Measurements from ENCODE around the gene SPSB1.

The SPSB1 gene

GRCh38 chr1:9260059-9260766, 32.5 kb upstream of the SPSB1 start:
- no peak for DNase-seq

- DNase-seq = no peak
Measured at GRCh38 chr1:9261496-9261895, 31.2 kb upstream of the SPSB1 start.

GRCh38 chr1:9262096-9262986, 30.4 kb upstream of the SPSB1 start:
- DNase-seq = no peak

- no peak for DNase-seq
Measured at GRCh38 chr1:9263276-9263855, 29.3 kb upstream of the SPSB1 start.

- no peak for DNase-seq
Measured at GRCh38 chr1:9263984-9264872, 28.5 kb upstream of the SPSB1 start.

- no peak for DNase-seq
Measured at GRCh38 chr1:9265037-9265436, 27.7 kb upstream of the SPSB1 start.

- DNase-seq = no peak
Measured at GRCh38 chr1:9265968-9266367, 26.7 kb upstream of the SPSB1 start.

GRCh38 chr1:9267352-9267686, 25.4 kb upstream of the SPSB1 start:
- no peak for DNase-seq

- no peak for DNase-seq
Measured at GRCh38 chr1:9267827-9268581, 24.7 kb upstream of the SPSB1 start.

GRCh38 chr1:9269078-9269501, 23.6 kb upstream of the SPSB1 start:
- no peak for DNase-seq

- no peak for DNase-seq
Measured at GRCh38 chr1:9269721-9270120, 23.0 kb upstream of the SPSB1 start.

- DNase-seq = no peak
Measured at GRCh38 chr1:9270290-9270883, 22.3 kb upstream of the SPSB1 start.

- DNase-seq = no peak
Measured at GRCh38 chr1:9271283-9271682, 21.4 kb upstream of the SPSB1 start.

- no peak for DNase-seq
Measured at GRCh38 chr1:9271861-9272595, 20.7 kb upstream of the SPSB1 start.

GRCh38 chr1:9273177-9273576, 19.5 kb upstream of the SPSB1 start:
- DNase-seq = no peak

- no peak for DNase-seq
Measured at GRCh38 chr1:9275161-9275560, 17.5 kb upstream of the SPSB1 start.

- peak; percentile 80 for DNase-seq
Measured at GRCh38 chr1:9275567-9276034, 17.1 kb upstream of the SPSB1 start.

- DNase-seq = no peak
Measured at GRCh38 chr1:9278116-9278515, 14.6 kb upstream of the SPSB1 start.

GRCh38 chr1:9278585-9279153, 14.0 kb upstream of the SPSB1 start:
- no peak for DNase-seq

GRCh38 chr1:9279172-9279840, 13.4 kb upstream of the SPSB1 start:
- no peak for DNase-seq

Data from HCEC 1CT (cell line).